Omental fat pad (tissue), 4 donors: ENCODE measurements around the gene LMOD1. TPM values are rescaled to one million over a fixed set of nuclear protein-coding genes. Genes with fewer than 3 reads are reported as not detected.
A peak's percentile ranks its signal among the peaks of the same experiment; 100 is the strongest.

Source experiments
- ATAC-seq: fragments of 150-250 bp; one replicate; pipeline ENCODE4 v1.9.1; 2016; ENCODE audit warnings: mild to moderate bottlenecking, moderate library complexity; ENCODE audit not compliant: low FRiP score
- DNase-seq: peaks from one replicate; pipeline ENCODE4 v3.0.0-alpha.2; 2019; ENCODE audit warnings: low spot score
- total RNA-seq, 4 donors: library from RNA; depleted of rRNA; stranded (reverse); fragments of >200 nt; gene quantifications; one replicate each; pipeline ENCODE4 v1.1.0, GENCODE V29; 2016
- TF ChIP-seq, protein P1 (sequence below), 3 donors: fragments of 450-650 bp; IDR thresholded peaks; one replicate each; pipeline ENCODE4 v1.5.1; 2016 to 2017; ENCODE audit warnings: antibody characterized with exemption in 3 of 3, mild to moderate bottlenecking in 3 of 3, moderate library complexity in 2 of 3

The LMOD1 gene
- total RNA-seq, 4 donors from 2014 or later, result 30.2 to 124 (median 35.8) TPM

DNA sequence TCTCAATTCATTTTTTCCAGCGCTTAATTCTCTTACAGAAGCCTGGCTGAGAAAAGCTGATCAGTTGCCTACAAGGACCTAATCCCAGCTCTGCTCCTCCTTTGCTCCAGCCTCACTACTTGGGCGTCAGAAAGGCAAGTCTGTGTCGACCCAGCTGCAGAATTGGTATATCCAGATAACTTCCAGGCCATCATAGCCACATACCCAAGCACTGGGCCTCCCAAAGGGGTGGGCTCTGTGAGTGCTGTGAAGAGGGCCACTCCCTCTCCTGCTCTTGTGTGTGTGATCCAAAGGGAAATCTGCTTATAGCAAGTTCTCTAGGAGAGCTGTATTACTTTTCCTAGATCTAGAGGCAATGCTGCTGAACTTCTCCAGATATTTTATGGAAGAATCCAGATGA lies 18.1 kb downstream of the LMOD1 start:
- ATAC-seq, result no peak
- TF ChIP-seq, protein P1, sequence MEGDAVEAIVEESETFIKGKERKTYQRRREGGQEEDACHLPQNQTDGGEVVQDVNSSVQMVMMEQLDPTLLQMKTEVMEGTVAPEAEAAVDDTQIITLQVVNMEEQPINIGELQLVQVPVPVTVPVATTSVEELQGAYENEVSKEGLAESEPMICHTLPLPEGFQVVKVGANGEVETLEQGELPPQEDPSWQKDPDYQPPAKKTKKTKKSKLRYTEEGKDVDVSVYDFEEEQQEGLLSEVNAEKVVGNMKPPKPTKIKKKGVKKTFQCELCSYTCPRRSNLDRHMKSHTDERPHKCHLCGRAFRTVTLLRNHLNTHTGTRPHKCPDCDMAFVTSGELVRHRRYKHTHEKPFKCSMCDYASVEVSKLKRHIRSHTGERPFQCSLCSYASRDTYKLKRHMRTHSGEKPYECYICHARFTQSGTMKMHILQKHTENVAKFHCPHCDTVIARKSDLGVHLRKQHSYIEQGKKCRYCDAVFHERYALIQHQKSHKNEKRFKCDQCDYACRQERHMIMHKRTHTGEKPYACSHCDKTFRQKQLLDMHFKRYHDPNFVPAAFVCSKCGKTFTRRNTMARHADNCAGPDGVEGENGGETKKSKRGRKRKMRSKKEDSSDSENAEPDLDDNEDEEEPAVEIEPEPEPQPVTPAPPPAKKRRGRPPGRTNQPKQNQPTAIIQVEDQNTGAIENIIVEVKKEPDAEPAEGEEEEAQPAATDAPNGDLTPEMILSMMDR (IDR thresholded peaks at IDR 0.05), result no peak

DNA sequence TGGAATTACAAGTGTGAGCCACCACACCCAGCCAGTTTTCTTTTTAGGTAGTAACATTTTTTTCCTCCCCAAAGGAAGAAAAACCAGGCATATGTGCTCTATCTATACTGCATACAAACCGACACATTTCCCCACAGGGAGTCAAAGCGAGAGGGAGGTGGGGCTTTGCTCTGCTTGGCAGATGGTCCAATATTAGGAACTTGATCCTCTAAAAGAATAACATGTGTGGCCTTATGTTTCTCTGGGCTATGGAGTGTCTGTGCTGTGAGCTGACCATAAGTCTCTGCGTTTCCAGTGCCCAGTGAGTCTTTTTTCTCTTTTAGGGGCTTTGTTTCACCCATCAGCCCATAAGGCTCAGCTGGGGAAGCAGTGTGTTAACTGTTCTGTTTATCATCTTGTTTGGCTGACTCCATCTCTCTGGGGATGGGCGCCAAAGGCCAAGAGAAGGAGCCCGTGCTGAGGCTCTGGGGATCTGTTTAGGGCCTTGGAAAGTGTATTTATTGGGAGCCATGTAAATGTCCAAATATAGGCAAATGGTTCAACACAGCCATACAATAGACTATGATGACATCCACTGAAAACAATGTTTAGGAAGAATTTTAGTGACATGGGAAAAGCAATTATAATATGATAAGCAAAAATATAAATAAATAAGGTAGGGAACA lies 20.2 kb downstream of the LMOD1 start:
- TF ChIP-seq, protein P1 (IDR thresholded peaks at IDR 0.05), result no peak
- ATAC-seq (no peak), DNase-seq (no peak)

More for the DNA sequence above, 18.1 kb downstream of the LMOD1 start:
- no peak for DNase-seq

DNA sequence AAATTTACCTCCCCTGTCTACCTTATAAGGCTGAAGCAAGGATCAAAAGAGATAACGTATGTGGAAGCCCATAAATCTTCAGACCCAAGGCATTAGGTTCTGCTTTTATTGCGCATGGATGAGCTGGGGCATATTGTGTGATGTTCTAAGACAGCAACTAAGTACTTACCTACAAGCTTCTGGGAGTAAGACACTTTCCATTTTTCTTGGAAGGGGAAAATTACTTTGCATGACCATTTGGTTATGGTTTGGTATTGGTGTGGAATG lies 21.1 kb downstream of the LMOD1 start:
- ATAC-seq, result no peak
- TF ChIP-seq, protein P1 (IDR thresholded peaks at IDR 0.05), result no peak
- no peak for DNase-seq

DNA sequence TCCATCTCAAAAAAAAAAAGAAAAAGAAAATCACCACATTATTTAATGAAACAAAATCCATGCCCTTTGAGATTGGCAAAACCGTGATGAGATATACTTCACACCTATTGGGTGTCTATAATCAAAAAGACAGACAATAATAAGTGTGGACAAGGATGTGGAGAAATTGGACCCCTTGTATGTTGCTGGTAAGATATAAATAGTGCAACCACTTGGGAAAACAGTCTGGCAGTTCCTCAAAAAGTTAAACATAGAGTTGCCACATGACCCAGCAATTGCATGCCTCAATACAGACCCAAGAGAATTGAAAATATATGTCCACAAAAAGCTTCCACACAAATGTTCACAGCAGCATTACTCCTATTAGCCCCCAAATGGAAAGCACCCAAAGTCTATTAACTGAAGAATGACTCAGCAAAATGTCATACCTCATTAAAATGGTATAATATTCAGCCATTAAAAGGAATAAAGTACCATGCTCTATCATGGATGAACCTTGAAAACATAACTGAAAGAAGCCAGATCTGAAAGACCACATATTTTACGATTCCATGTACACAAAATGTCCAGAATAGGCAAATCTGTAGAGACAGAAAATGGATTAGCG lies 24.3 kb downstream of the LMOD1 start:
- TF ChIP-seq, protein P1 (IDR thresholded peaks at IDR 0.05), result no peak
- ATAC-seq, result no peak
- no peak for DNase-seq

DNA sequence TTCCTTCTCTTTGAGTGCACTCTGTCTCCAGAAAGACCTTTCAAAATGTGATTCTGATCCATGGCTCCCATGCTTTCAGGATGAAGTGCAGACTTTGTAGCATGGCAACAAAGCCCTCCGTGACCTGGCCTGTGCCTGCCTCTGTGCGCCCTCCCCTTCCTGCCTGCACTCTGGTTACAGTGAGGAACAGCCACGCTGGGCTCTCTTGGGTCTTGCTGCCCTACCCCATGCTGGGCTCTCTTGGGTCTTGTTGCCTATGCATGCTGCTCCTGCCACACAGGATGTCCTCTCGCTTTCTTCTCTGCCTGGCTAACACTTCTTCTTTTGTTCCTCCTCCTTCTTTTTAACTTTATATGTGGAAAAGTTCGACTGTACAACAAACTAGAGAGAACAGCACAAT lies 28.0 kb downstream of the LMOD1 start:
- DNase-seq (no peak), ATAC-seq (no peak)
- TF ChIP-seq, protein P1 (IDR thresholded peaks at IDR 0.05), result no peak

DNA sequence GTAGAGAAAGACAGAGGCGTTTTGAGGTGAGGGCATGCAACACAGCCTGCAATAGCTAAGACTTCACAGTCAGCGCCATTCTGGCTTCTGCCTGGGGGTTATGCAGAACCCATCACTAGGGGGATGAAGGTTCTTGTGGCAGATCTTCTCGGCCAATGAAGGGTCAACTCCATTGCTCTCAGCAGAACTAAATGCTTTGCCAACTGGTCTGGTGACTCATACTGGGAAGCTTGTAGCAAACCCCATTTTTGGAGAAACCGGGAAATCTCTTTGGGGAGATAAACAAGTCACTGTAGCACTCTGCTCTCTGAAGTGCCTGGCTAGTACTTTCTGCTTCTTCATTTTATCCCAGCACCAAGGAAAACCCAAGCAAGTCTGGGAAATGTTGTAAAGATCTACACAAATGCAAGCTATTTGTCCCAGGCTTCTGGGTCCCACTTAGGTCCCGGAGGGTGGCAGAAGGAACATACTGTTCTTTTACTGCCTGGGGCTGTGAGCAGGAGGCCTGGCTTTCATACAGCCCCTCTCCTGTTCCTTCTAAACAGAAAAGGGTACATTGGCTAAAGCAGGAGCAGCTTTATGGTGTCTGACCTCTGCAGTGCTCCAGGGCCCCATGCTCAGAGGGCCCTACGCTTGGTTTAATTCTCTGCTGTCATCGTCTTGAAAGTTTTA lies 28.9 kb downstream of the LMOD1 start:
- ATAC-seq (peak; percentile 67), DNase-seq (no peak)
- TF ChIP-seq, protein P1 (IDR thresholded peaks at IDR 0.05), result no peak
